Measurements from ENCODE around the gene FAM32A.
"Not testable (repeated sequence)": the region's sequence is repeated elsewhere in the genome, so short reads cannot be mapped to it uniquely, and the experiment has no call there.

Gene FAM32A

GRCh38 chr19:16175954-16176353, 9.3 kb upstream of the FAM32A start:
- H3K4me3 ChIP-seq (ENCODE audit: control insufficient read depth, low read depth, low read length), result no peak overlapping the region
- no peak for TF ChIP-seq CTCF (IDR thresholded peaks at IDR 0.05; ENCODE audit: control insufficient read depth, insufficient read depth, low read depth, low read length, missing control alignments)
- no peak for DNase-seq (ENCODE audit: low read depth)

GRCh38 chr19:16178866-16179265, 6.3 kb upstream of the FAM32A start:
- H3K4me3 ChIP-seq (ENCODE audit: control insufficient read depth, low read depth, low read length); DNase-seq (ENCODE audit: low read depth): not testable (repeated sequence)

GRCh38 chr19:16180611-16181010, 4.6 kb upstream of the FAM32A start:
- H3K4me3 ChIP-seq (ENCODE audit: control insufficient read depth, low read depth, low read length), result no peak overlapping the region
- peak; percentile 54 for DNase-seq (ENCODE audit: low read depth)
- no peak for TF ChIP-seq CTCF (IDR thresholded peaks at IDR 0.05; ENCODE audit: control insufficient read depth, insufficient read depth, low read depth, low read length, missing control alignments)

- DNase-seq (ENCODE audit: low read depth), result no peak
- H3K4me3 ChIP-seq (ENCODE audit: control insufficient read depth, low read depth, low read length), result peak overlapping the region; percentile 78
- no peak for TF ChIP-seq CTCF (IDR thresholded peaks at IDR 0.05; ENCODE audit: control insufficient read depth, insufficient read depth, low read depth, low read length, missing control alignments)
These were observed 516 bp upstream of the FAM32A start for GRCh38 chr19:16184665-16185122.

- peak; percentile 58 for TF ChIP-seq CTCF (IDR thresholded peaks at IDR 0.05; ENCODE audit: control insufficient read depth, insufficient read depth, low read depth, low read length, missing control alignments)
- peak overlapping the region; percentile 78 for H3K4me3 ChIP-seq (ENCODE audit: control insufficient read depth, low read depth, low read length)
- no peak for DNase-seq (ENCODE audit: low read depth)
These were observed 536 bp downstream of the FAM32A start for GRCh38 chr19:16185768-16186123.

GRCh38 chr19:16188521-16188920, 3.3 kb downstream of the FAM32A start:
- no peak overlapping the region for H3K4me3 ChIP-seq (ENCODE audit: control insufficient read depth, low read depth, low read length)
- no peak for DNase-seq (ENCODE audit: low read depth)
- no peak for TF ChIP-seq CTCF (IDR thresholded peaks at IDR 0.05; ENCODE audit: control insufficient read depth, insufficient read depth, low read depth, low read length, missing control alignments)

- DNase-seq (ENCODE audit: low read depth), result no peak
- H3K4me3 ChIP-seq (ENCODE audit: control insufficient read depth, low read depth, low read length), result no peak overlapping the region
- no peak for TF ChIP-seq CTCF (IDR thresholded peaks at IDR 0.05; ENCODE audit: control insufficient read depth, insufficient read depth, low read depth, low read length, missing control alignments)
These were observed 5.0 kb downstream of the FAM32A start for GRCh38 chr19:16190198-16190597.

All from AG09309 (cell line).